HepG2 (cell line): ENCODE measurements around the gene ABCA3. TPM values are rescaled to one million over a fixed set of nuclear protein-coding genes. Genes with fewer than 3 reads are reported as not detected.

Source experiments
- ATAC-seq: fragments of 200-7000 bp; cut with Tn5 transposase; 3 replicates; pipeline ENCODE4 v1.9.1; 2020; ENCODE audit warnings: mild to moderate bottlenecking, moderate library complexity
- BruUV-seq: library from RNA; stranded (reverse); fragments of 400-500 nt; replicated peaks from 2 replicates; lab custom pipeline; 2021; lab: Mats Ljungman, UMichigan
- CTCF ChIA-PET: fragments of 300-600 bp; formaldehyde crosslinking; extraction: SDS; loops from one replicate; lab custom pipeline; 2021; ENCODE audit warnings: low total read pairs, inconsistent platforms, low intra/inter-chr PET ratio; lab: Yijun Ruan, JAX
- POLR2A ChIA-PET: fragments of 350-600 bp; sonication (Branson Sonifier 250); formaldehyde crosslinking; loops from one replicate; lab custom pipeline; 2020; ENCODE audit warnings: antibody characterized with exemption, inconsistent platforms; lab: Yijun Ruan, JAX
- DNase-seq: peaks from one replicate; pipeline ENCODE4 v3.0.0-alpha.2; 2015; ENCODE audit warnings: low spot score
- FAIRE-seq: peaks from 3 replicates; lab custom pipeline; 2011; peaks lifted over from hg19 to GRCh38; lab: Jason Lieb, UNC
- H2AFZ ChIP-seq: one replicate; pipeline ENCODE4 v1.6.1; 2011; ENCODE audit warnings: low read length, inconsistent platforms
- H3K27ac ChIP-seq: fragments of 300-600 bp; 3 replicates; pipeline ENCODE4 v1.8.0; 2011; ENCODE audit warnings: mixed run types, mild to moderate bottlenecking, mixed read lengths, low read length, inconsistent platforms; ENCODE audit not compliant: insufficient read depth; ENCODE audit errors: extremely low read length
- H3K27me3 ChIP-seq, 2 experiments: fragments of 200-600 bp in 1 of 2; 2 replicates in 1 of 2; 3 replicates in 1 of 2; pipeline versions ENCODE4 v1.6.0 to v1.8.0; 2011; ENCODE audit warnings: low read length in 2 of 2, mild to moderate bottlenecking in 2 of 2, moderate library complexity in 2 of 2, inconsistent platforms in 1 of 2; ENCODE audit not compliant: insufficient read depth in 2 of 2, control insufficient read depth in 1 of 2
- H3K36me3 ChIP-seq, 2 experiments: fragments of 200-600 bp in 1 of 2; replicated peaks in 1 of 2; 2 replicates in 1 of 2; 3 replicates in 1 of 2; pipeline versions ENCODE4 v1.5.1 to v1.8.0; 2011; ENCODE audit warnings: low read length in 2 of 2, inconsistent platforms in 1 of 2; ENCODE audit not compliant: insufficient read depth in 2 of 2, control insufficient read depth in 1 of 2
- H3K4me1 ChIP-seq: 2 replicates; pipeline ENCODE4 v1.5.1; 2012; ENCODE audit warnings: low read length, inconsistent platforms; ENCODE audit not compliant: insufficient read depth
- H3K4me2 ChIP-seq: 2 replicates; pipeline ENCODE4 v1.6.0; 2011; ENCODE audit warnings: low read depth, low read length, inconsistent platforms
- H3K4me3 ChIP-seq, 3 experiments: fragments of 200-600 bp in 1 of 3; sonication (generic), shearing (Covaris generic) in 1 of 3; replicated peaks in 1 of 3; 2 replicates each; pipeline ENCODE4 v1.5.1; 2011 to 2016; ENCODE audit warnings: low read length in 3 of 3, inconsistent platforms in 2 of 3, low read depth in 2 of 3, mild to moderate bottlenecking in 2 of 3, control low read depth in 1 of 3, mixed read lengths in 1 of 3; ENCODE audit not compliant: insufficient read depth in 1 of 3
- H3K79me2 ChIP-seq: one replicate; pipeline ENCODE4 v1.6.1; 2011; ENCODE audit warnings: low read length, inconsistent platforms; ENCODE audit not compliant: insufficient read depth
- H3K9ac ChIP-seq: 2 replicates; pipeline ENCODE4 v1.6.0; 2011; ENCODE audit warnings: mild to moderate bottlenecking, low read depth, low read length, inconsistent platforms; ENCODE audit not compliant: insufficient read depth
- H3K9me3 ChIP-seq: 2 replicates; pipeline ENCODE4 v1.5.1; 2012; ENCODE audit warnings: mild to moderate bottlenecking, low read length
- H4K20me1 ChIP-seq: 2 replicates; pipeline ENCODE4 v1.6.0; 2011; ENCODE audit warnings: inconsistent platforms, mild to moderate bottlenecking, low read length, moderate library complexity; ENCODE audit not compliant: insufficient read depth
- AGO2 ChIP-seq: fragments of 200-400 bp; formaldehyde crosslinking; optimal IDR thresholded peaks from 2 replicates; pipeline ENCODE3; 2017; ENCODE audit warnings: mild to moderate bottlenecking, low read depth, low read length, moderate library complexity
- MAFF ChIP-seq: IDR thresholded peaks from 2 replicates; pipeline ENCODE4 v1.6.1; 2011; ENCODE audit warnings: low read depth, low read length, improper control_type of control experiment
- PRPF4 ChIP-seq: fragments of 200-400 bp; formaldehyde crosslinking; IDR thresholded peaks from 2 replicates; pipeline ENCODE4 v1.6.1; 2016; ENCODE audit warnings: low read length, low read depth; ENCODE audit not compliant: poor library complexity, severe bottlenecking
- SIN3B ChIP-seq: fragments of 150-350 bp; IDR thresholded peaks from 2 replicates; pipeline ENCODE4 v1.6.1; 2014; ENCODE audit warnings: low read length
- SPEN ChIP-seq: sonication (generic); formaldehyde crosslinking; IDR thresholded peaks from 2 replicates; pipeline ENCODE4 v1.5.1; 2020; ENCODE audit warnings: low read depth, mild to moderate bottlenecking, missing genetic modification reagents
- TBX3 ChIP-seq: fragments of 450-650 bp; IDR thresholded peaks from 2 replicates; pipeline ENCODE4 v1.6.1; 2017; ENCODE audit warnings: antibody characterized with exemption, mild to moderate bottlenecking, inconsistent platforms, borderline replicate concordance
- ZMYM4 ChIP-seq: sonication (generic); formaldehyde crosslinking; IDR thresholded peaks from 2 replicates; pipeline ENCODE4 v1.8.1; 2023; ENCODE audit warnings: mild to moderate bottlenecking, missing genetic modification reagents
- ZNF256 ChIP-seq: sonication (generic); formaldehyde crosslinking; conservative IDR thresholded peaks from 2 replicates; pipeline ENCODE4 v1.4.0; 2020; ENCODE audit warnings: missing genetic modification reagents
- ZNF589 ChIP-seq: sonication (generic); formaldehyde crosslinking; conservative IDR thresholded peaks from 2 replicates; pipeline ENCODE4 v1.8.0; 2022; ENCODE audit warnings: mild to moderate bottlenecking, moderate library complexity, missing genetic modification reagents
- ZNF788 ChIP-seq: sonication (generic); formaldehyde crosslinking; IDR thresholded peaks from 2 replicates; pipeline ENCODE4 v1.5.0; 2020; ENCODE audit warnings: mild to moderate bottlenecking, missing genetic modification reagents, borderline replicate concordance
- WGBS: methylation state at CpG from one replicate; pipeline ENCODE4 v1.1.6; 2017; ENCODE audit warnings: low lambda C conversion rate; 5-methylcytosine and 5-hydroxymethylcytosine counted together
- in situ Hi-C: cut with HindIII; loops from 2 replicates; pipeline ENCODE4 v1.10.0; 2017; ENCODE audit warnings: low pct_unique_long_range_greater_than_20kb; ENCODE audit not compliant: extremely low pct_ligation_motif_present
- intact Hi-C: fragments of 100-400 bp; cut with micrococcal nuclease; formaldehyde crosslinking; loops from one replicate; pipeline ENCODE4 v1.10.0; 2022; ENCODE audit not compliant: unreplicated experiment
- polyA plus RNA-seq, 8 experiments: library from polyadenylated mRNA; depleted of rRNA in 3 of 8; stranded (reverse) in 7 of 8; unstranded in 1 of 8; fragments of >200 nt; fragmentation: Illumina TruSeq in 4 of 8; extraction: Trizol in 4 of 8; gene quantifications; 2 replicates each; pipeline versions ENCODE4 v1.2.1 to v1.2.3, GENCODE V29; 2011 to 2016; ENCODE audit warnings: low read depth in 4 of 8, missing spikeins in 1 of 8, mixed read lengths in 1 of 8; ENCODE audit not compliant: insufficient read depth in 1 of 8
- total RNA-seq, 5 experiments: library from RNA; depleted of rRNA; stranded (reverse); fragments of >200 nt; fragmentation: Illumina TruSeq; extraction: Trizol; gene quantifications; 2 replicates each; pipeline ENCODE4 v1.2.3, GENCODE V29; 2016; ENCODE audit warnings: low read depth in 1 of 5
- TF ChIP-seq, protein P1 (sequence below): sonication (generic); formaldehyde crosslinking; IDR thresholded peaks from 2 replicates; pipeline ENCODE4 v1.5.0; 2020; ENCODE audit warnings: mild to moderate bottlenecking, missing genetic modification reagents

Gene ABCA3
- total and polyA plus RNA-seq, 2 of the 13 experiments (the other 11 are each of a cell fraction or from before 2014, with no cell fraction given), result 0.60 to 1.5 TPM

DNA sequence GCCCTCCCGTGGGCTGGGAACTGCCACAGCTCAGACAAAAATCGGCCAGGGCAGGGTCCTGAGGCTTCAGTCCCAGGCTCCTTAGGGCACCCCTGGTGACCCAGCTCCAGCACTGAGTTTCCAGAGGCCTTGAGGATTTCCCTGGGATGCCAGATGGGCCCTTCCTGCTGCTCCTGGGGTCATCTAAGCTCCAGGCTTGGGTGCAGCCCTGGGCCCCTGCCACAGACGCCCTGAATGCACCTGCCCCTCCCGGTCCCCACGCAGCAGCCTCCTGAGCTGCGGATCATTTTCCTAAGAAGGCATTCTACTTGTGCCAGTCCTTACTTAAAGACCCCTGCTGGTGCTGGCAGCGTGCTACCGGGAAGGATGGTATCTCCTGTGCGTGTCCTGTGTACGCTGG, 66.6 kb downstream of the ABCA3 start:
- ATAC-seq (no peak), DNase-seq (no peak), FAIRE-seq (no peak)
- ChIA-PET CTCF (no interaction called here), POLR2A (no interaction called here)
- peaks cover 5% of the 10 kb centered on the region; the same call in 1 of the 2 replicates for H4K20me1 ChIP-seq
- H3K9ac ChIP-seq, result no peak overlapping the region
- no peak overlapping the region for H3K27ac ChIP-seq
- TF ChIP-seq TBX3 (no peak), AGO2 (peak; percentile 26), PRPF4 (no peak), ZMYM4 (CRISPR knock-in tag) (no peak), ZNF589 (CRISPR knock-in tag) (no peak)
- TF ChIP-seq, protein P1, sequence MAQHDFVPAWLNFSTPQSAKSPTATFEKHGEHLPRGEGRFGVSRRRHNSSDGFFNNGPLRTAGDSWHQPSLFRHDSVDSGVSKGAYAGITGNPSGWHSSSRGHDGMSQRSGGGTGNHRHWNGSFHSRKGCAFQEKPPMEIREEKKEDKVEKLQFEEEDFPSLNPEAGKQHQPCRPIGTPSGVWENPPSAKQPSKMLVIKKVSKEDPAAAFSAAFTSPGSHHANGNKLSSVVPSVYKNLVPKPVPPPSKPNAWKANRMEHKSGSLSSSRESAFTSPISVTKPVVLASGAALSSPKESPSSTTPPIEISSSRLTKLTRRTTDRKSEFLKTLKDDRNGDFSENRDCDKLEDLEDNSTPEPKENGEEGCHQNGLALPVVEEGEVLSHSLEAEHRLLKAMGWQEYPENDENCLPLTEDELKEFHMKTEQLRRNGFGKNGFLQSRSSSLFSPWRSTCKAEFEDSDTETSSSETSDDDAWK, result no peak
- H2AFZ ChIP-seq, result no peak overlapping the region
- H3K4me1 ChIP-seq, result peaks cover 37% of the 10 kb centered on the region
- peaks cover 5% of the 10 kb centered on the region for H3K79me2 ChIP-seq
- H3K9me3 ChIP-seq, result no peaks in the 10 kb centered on the region
- in situ Hi-C loops, result no loop called here
- 0 out of 5 replicates have a peak, but pooled peaks cover 0 to 2% of the 10 kb centered on the region in 2 experiments for H3K36me3 ChIP-seq
- BruUV-seq, result no TSS peak
- 74% methylated on average over 8 of the region's 10 CpGs for WGBS
- H3K27me3 ChIP-seq, result peaks cover 11 to 37% of the 10 kb centered on the region in 2 experiments
- H3K4me3 ChIP-seq, result no peak overlapping the region
- no peak overlapping the region for H3K4me2 ChIP-seq
- intact Hi-C loops, result no loop called here

DNA sequence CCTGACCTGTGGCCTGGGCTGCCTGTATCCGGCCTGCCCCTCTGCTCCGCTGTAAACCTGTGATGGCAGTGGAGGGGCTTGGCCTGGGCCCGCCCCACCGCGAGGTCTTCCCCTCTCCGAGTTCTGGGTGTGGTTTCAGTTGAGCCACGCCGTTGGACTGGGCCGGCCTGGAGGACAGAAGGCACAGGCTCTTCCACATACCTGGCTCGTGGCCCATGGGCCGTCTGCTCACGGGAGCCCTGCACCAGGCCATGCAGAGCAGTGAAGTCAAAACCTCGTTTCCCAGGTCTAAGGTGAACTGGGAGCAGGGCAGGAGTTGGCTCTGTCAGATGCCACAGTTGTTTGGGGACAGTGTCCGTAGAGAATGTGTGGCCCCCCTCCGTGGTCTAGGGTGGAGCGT, 67.0 kb downstream of the ABCA3 start:
- H3K4me3 ChIP-seq, result no peak overlapping the region
- in situ Hi-C loops, result no loop called here
- H4K20me1 ChIP-seq, result peaks cover 5% of the 10 kb centered on the region; the same call in 1 of the 2 replicates
- DNase-seq (no peak), ATAC-seq (no peak), FAIRE-seq (no peak)
- H3K36me3 ChIP-seq, result 0 out of 5 replicates have a peak, but pooled peaks cover 0 to 2% of the 10 kb centered on the region in 2 experiments
- peaks cover 5% of the 10 kb centered on the region for H3K79me2 ChIP-seq
- H3K27me3 ChIP-seq, result peaks cover 9 to 32% of the 10 kb centered on the region in 2 experiments
- CTCF ChIA-PET, result no interaction called here
- H3K4me1 ChIP-seq, result peaks cover 37% of the 10 kb centered on the region
- H2AFZ ChIP-seq, result no peak overlapping the region
- no peak overlapping the region for H3K9ac ChIP-seq
- intact Hi-C loops, result no loop called here
- POLR2A ChIA-PET, result no interaction called here
- TF ChIP-seq MAFF (no peak), ZNF256 (no peak), SIN3B (no peak), SPEN (CRISPR knock-in tag) (no peak), ZNF788 (CRISPR knock-in tag) (no peak)
- H3K9me3 ChIP-seq, result no peaks in the 10 kb centered on the region
- no peak overlapping the region for H3K4me2 ChIP-seq
- no peak overlapping the region for H3K27ac ChIP-seq
- BruUV-seq, result no TSS peak
- 93% methylated on average over 9 of the region's 16 CpGs for WGBS
